Measurements from ENCODE around the gene ST6GAL1.
"Not testable (repeated sequence)": the region's sequence is repeated elsewhere in the genome, so short reads cannot be mapped to it uniquely, and the experiment has no call there.

ST6GAL1 gene

DNA sequence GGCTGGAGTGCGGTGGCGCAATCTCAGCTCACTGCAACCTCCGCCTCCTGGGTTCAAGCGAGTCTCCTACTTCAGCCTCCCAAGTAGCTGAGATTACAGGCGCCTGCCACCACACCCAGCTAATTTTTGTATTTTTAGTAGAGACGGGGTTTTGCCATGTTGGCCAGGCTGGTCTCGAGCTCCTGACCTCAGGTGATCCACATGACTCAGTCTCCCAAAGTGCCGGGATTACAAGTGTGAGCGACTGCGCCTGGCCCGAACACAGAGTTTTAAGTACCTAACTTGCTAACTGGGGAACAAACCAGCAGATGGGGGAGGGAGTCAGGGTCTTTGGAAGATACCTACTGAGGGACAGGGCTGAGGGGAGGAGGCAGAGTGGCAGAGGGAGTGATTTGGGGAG is 36.9 kb downstream of the ST6GAL1 start:
- DNase-seq (ENCODE audit: low read depth in 1 of 2, low spot score in 1 of 2) = not testable (repeated sequence)

DNA sequence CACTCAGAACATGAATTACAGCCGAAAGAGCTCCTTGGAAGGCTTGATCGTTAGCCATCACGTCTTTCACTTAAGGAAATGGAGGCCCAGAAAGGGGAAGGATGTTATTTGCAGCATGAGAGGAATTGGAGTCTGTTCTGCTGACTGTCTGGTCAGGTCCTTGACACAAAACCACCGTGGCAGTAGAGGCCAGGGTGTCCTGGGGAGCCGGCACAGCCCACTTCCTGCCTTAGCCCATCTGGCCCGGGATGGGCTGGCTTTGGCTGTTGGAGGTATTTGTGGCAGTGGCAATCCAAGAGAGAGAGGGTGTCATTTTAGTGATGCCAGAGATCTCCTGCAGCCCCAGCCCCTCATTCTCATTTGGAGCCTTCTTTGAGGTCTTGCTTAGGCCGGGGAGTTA is 37.4 kb downstream of the ST6GAL1 start:
- no peak for DNase-seq (ENCODE audit: low read depth in 1 of 2, low spot score in 1 of 2)

DNA sequence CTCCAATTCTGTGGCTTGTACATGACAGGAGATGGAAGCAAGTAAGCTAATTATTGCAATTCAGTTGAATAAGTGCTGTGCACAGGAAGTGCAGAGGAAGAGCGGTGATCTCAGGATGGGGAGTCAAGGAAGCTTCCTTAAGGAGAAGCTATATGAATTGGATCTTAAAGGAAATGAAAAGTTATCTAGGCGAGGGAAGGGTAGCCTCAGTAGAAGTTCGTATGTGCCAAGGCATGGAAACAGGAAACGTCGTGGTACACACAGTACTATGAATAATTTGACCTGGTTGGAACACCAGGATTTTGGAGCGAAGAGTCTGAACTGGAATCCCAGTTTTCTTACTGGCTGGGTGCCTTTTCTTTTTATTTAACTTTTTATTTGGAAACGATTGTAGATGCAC is 39.3 kb downstream of the ST6GAL1 start:
- DNase-seq (ENCODE audit: low read depth in 1 of 2, low spot score in 1 of 2) = no peak

DNA sequence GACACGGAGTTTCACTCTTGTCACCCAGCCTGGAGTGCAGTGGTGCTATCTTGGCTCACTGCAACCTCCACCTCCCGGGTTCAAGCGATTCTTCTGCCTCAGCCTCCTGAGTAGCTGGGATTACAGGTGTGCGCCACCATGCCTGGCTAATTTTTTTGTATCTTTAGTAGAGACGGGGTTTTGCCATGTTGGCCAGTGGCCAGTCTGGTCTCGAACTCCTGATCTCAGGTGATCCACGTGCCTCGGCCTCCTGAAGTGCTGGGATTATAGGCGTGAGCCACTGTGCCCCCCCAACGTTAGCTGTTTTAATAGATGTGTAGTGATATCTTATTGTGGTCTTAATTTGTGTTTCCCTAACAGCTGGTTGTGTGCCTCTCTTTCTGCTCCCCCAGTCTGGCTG is 40.8 kb downstream of the ST6GAL1 start:
- DNase-seq (ENCODE audit: low read depth in 1 of 2, low spot score in 1 of 2) = not testable (repeated sequence)

DNA sequence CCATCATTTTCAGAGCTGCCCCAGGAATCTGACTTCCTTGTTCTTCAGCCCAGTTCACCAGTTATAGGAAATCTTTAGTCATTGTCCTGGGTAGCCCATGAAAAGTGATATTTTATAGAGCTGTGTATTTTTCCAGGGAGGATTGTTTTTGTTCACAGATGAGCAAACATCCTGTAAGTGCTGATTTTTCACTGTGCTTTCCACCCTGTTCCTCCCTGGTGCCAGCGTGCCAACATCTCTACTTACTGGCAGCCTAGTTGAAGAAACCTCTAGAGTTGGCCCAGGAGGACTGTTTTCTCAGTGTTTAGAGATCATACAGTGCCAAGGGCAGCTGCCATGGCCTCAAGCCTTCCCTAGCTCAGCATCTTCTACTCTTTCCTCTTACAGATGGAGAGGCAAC is 41.3 kb downstream of the ST6GAL1 start:
- DNase-seq (ENCODE audit: low read depth in 1 of 2, low spot score in 1 of 2) = no peak

DNA sequence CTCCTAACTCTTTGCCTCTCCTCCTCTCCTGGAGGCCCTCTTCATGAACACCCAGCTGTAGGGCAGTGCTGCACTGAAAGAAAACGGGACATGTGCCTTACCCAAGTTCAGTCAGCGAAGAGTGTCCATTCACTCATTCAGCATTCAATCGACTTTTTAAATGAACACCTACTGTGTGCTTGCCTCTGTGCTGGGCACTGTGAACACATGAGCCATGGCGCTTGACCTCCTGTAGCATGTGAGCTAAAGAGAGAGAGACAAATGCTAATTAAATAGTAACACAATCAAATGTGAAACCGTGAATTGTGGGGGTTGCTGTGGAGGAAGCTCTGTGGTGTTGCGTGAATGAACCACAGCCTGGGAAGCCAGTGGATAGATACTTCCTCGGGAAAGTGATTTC is 43.4 kb downstream of the ST6GAL1 start:
- no peak for DNase-seq (ENCODE audit: low read depth in 1 of 2, low spot score in 1 of 2)

DNA sequence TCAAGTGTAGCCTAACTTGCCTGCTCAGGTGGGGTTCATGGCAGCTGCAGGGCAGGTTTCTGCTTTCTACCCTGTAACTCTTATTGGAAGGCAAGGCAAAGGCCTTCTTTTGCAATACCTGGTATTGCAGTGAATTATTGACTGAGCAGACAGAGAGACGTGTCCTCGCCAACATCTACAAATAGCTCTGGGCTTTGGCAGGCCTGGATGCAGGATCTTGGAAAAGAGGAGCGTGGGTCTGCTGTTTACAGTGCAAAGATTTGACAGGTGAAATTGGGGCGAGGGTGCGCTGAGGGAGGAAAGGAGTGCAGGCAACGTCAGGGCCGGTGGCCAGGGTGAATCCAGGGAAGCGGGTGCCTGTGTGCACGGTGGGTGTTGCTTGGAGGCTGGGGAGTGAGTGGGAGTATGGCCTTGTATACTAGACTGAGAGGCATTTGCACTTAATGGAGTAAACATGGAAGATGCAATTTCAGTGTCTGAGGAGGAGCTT is 44.5 kb downstream of the ST6GAL1 start:
- DNase-seq (ENCODE audit: low read depth in 1 of 2, low spot score in 1 of 2) = no peak

DNA sequence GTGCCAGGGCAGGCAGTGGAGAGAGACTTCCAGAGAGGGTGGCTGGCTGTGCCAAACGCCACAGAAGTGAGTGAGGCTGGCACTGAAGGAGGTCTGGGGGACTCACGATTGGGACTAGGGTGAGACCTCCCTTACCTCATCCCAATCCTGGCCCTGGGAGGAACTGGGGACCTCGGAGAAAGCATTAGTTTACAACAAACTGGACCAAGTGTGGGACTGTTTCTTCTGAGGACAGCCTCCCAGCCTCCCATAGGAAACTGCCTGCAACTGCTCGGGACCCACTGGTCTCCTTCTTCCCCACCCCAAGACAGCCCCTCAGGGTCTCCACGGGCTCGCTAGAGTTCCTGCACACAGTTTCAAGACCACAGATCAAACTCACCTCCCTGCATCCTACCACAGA is 45.4 kb downstream of the ST6GAL1 start:
- DNase-seq (ENCODE audit: low read depth in 1 of 2, low spot score in 1 of 2) = no peak

DNA sequence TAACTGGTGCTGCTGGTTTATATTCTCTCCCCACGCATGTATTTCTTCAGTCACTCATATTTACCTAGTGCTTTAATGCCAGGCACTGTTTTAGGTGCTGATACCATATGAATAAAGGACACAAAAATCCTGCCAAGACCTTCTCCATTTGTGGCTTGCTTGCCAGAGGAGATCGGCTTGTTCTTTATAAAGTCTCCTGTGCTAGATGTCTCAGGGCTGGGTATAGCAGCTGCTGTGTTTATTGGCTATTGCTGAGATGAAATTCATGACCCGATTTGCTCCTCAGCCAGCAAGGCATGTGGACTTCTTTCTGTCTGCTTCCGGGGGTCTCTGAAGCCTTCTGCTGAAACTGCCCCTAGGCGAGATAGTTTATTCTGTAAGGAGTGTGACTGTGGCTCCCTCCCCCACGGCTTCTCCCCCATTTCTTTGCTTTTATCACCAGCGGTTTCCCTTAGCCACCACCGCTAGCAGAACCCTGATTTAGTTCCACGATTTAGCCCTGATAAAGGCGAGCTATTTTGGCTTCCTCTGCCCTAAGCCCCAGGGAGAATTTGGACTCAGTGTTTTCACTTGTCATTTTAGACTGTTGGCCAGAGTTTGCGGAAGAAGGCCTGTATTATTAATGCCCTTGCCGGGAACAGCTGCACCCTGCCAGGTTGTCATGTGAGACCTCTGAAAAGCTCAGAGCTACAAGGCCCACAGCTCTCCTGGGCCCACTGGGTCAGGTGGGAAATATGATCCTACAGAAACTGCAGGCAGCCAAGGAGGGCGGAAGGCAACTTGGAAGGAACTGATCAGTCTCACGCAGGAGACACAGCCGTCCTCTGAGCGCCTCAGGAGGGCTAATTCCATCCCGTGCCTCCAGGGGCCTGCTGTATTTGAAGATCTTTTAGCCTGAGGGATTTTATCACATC is 46.8 kb downstream of the ST6GAL1 start:
- DNase-seq (ENCODE audit: low read depth in 1 of 2, low spot score in 1 of 2) = no peak

DNA sequence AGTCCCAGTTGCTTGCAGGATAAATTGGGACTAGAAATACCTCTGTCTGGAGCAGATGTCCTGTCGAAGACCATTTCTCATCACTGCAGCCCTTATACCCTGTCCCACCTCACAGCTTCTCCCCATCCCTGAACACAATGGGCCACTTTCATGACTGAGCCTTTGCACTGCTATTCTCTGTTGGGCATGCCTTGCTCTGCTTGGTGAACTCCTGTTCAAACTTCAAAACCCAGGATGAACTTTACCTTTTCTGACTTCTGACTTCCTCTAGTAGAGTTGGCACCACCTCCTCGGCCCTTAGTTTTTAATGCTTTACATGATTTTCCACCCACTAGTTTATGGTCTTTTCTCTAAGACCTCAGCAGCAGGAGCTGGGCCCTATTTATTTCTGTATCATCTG is 48.4 kb downstream of the ST6GAL1 start:
- DNase-seq (ENCODE audit: low read depth in 1 of 2, low spot score in 1 of 2) = no peak

DNA sequence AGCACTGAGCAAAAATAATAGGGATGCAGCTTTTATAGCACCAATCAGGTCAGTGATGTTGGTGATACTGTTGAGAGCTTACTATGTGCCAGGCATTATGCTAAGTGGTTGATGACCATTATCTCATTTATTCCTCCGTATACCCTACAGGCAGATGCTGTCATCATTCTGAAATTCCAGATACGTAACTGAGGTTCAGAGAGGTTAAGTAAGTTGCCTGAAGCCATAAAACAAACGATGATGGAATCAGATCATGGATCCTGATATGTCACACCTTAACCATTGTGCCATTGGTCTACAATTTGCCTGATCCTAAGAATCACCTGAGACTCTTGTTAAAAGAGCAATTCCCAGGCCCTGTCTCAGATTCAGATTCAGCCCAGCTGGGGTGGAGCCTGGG is 49.5 kb downstream of the ST6GAL1 start:
- no peak for DNase-seq (ENCODE audit: low read depth in 1 of 2, low spot score in 1 of 2)

DNA sequence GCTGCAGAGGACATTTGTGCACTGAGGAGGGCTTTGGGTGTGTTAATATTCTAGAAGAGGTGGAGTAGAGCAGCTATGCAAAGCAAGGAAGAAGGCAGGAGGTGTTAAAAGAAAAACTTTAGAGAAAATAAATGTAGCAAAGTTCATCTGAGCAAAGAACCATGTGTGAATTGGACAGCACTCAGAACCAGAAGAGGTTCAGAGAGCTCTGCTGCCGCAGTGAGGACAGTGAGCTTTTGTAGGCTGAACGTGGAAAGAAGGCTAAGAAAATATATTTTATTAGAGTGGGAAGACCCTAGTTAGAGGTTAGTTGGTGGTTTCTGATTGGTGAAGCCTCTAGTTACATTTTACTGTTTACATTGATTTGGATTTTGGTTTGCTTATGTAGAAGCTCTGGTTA is 50.7 kb downstream of the ST6GAL1 start:
- DNase-seq (ENCODE audit: low read depth in 1 of 2, low spot score in 1 of 2) = no peak

DNA sequence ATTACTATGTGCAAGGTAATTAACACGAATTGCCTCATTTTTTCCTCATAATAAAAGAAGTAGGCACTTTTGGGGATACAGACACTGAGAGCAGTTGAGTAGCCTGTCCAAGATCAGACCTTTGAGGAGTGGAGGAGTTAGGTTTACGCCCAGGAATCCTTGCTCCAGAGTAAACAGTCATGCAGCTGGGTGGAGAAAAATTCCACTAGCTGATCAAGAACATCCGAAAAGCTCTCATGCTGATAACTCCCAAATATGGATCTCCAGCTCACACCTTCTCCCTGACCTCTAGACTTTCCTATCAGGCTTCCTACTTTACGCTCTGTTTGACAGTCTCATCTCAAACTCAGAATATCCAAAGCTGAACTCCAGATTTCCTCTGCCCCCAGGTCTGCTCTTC is 53.3 kb downstream of the ST6GAL1 start:
- no peak for DNase-seq (ENCODE audit: low read depth in 1 of 2, low spot score in 1 of 2)

DNA sequence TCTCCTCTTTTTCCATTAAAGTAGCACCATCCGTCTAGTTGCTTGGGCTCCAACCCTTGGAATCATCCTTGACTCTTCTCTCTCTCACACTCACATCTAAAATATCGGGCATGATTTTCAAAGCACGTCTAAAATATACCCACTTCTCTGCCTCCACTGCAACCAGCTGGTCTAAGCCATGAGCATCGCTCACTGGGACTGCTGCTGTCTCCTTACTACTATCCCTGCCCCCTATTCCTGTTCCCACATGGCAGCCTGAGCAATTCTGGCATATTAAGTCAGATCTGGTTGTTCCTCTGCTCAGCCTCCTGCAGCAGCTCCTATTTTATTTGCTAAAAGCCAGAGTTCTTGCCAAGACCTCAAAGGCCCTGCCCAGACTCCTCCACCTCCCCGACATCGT is 53.7 kb downstream of the ST6GAL1 start:
- DNase-seq (ENCODE audit: low read depth in 1 of 2, low spot score in 1 of 2) = no peak

DNA sequence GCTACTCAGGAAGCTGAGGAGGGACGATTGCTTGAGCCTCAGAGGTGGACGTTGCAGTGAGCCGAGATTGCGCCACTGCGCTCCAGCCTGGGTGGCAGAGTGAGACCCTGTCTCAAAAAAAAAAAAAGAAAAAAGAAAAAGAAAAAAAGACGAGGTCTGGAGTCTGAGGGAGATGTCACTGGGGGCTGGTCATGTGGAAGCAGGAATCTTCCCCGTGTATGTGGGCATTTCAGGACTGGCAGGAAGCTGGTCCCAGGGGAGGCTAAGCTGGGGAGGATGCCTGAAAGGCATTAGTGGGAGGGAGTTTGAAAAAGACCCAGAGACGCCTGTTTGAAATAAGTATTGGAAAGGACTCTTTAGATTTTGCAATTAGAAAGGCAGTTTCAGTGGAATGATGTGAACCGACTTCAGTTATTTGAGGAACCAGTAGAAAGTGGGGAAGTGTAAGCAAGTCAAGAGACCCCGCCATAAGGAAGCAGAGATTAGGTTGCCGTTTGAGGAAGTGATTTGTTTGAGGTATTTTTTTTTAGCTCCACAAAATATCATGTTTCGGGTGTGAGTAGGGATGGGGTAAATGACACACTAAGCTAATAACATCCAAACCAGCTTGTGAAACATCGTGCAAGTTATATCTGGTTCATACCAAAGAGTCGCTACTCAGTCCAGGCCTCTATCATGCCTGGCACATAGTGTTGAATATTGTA is 55.5 kb downstream of the ST6GAL1 start:
- DNase-seq (ENCODE audit: low read depth in 1 of 2, low spot score in 1 of 2) = no peak

DNA sequence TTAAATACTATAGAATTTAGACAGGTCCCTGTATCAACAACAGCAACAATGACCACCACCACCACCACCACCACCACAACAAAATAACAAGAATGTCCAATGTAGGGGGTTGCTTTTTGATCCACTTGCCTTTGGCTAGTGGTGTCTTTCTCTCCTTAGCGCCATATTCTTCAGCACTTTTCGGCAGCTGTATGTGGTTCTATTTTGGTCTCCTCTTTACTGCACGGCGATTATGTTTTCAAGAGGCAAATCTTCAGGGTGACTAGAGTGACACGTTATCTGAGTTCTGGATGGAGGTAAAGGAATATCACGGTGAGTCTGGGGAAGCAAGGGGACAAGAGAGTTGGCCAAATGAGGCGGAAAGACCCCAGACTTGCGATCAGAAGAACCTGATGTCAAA is 56.1 kb downstream of the ST6GAL1 start:
- no peak for DNase-seq (ENCODE audit: low read depth in 1 of 2, low spot score in 1 of 2)

DNA sequence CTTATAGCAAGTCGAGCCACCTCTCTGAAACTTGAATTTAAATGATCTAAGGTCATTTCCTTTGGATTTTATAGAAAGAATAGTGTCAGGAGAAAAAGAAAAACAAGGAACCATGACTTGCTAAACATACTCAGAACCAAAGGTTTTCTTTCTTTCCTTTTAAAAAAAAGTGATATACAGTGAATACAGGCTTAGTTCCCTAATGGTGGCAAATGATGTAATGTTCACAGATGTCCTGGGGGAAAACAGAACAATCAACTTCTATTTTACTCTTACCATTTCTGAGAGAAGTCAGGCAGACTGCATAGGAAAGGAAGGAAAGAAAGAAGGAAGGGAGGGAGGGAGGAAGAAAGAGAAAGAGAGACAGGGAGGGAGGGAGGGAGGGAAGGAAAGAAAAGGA is 56.5 kb downstream of the ST6GAL1 start:
- no peak for DNase-seq (ENCODE audit: low read depth in 1 of 2, low spot score in 1 of 2)

DNA sequence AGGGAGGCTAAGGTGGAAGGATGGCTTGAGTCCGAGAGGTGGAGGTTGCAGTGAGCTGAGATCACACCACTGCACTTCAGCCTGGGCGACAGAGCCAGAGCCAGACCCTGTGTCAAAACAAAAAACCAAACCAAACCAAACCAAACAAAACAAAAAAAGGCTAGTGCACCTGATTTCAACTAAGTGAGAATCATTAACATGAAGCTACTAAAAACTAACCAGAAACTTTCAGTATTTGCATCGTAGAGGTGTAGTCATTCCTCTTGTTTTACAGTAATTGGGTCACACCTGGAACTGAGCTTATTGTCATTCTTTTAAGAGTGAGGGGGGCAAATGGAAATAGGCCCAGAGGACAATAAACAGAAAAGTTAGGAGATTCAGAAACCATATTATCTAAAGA is 58.5 kb downstream of the ST6GAL1 start:
- no peak for DNase-seq (ENCODE audit: low read depth in 1 of 2, low spot score in 1 of 2)

DNA sequence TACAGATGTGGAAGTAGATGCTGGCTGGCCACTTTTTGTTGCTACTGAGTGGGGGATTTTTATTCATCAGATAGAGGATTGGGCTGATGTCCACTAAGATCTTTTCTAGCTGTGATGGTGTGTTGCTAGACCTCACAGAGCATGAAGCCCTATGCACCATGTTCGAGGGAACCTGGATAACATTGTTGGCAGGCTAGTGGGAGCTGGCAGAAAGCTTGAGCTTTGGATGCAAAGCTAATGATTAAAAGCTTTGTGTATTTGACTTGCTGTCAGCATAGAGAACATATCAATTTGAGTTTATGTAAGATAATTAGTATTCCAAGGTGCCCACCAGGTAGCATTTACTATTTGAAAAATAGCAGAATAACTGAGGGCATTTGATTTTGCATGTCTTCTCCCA is 59.1 kb downstream of the ST6GAL1 start:
- DNase-seq (ENCODE audit: low read depth in 1 of 2, low spot score in 1 of 2) = no peak

DNA sequence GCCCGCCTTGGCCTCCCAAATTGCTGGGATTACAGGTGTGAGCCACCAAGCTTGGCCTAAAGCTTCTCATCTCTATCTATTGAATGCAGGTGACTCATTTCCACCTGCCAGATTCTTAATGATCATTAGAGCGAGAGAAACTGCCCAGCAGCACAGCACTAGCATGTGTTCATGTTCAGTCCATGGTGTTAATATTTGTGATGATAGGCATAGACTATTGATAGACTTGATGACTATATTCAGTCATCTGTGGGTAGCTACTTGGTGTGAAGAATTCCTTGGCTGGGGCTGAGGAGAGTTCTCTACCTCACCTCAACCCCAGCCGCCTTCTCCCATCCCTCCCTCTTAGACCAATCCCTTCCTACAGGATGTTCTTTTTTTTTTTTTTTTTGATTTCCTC is 60.0 kb downstream of the ST6GAL1 start:
- DNase-seq (ENCODE audit: low read depth in 1 of 2, low spot score in 1 of 2) = no peak

DNA sequence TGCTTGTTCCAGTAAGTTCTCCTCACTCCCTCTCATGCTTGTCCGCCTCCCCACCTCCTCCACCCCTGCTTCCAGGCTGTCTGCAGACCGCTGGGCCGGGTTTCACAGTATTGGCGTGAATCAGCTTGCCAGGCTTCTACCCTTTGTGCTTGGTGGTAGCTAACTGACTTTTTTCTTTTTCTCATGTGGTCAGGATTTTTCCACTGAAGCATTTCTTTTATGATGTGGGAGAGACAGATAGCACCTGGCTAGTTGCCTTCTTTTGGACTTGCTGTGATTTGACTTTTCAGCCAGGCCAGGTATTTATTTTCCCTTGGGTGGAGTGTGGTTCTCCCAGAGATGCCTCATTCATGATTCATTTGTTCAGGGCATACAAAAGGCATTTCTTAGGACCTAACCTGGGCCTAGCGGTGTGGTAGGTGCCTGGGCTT is 60.6 kb downstream of the ST6GAL1 start:
- DNase-seq (ENCODE audit: low read depth in 1 of 2, low spot score in 1 of 2) = no peak

DNA sequence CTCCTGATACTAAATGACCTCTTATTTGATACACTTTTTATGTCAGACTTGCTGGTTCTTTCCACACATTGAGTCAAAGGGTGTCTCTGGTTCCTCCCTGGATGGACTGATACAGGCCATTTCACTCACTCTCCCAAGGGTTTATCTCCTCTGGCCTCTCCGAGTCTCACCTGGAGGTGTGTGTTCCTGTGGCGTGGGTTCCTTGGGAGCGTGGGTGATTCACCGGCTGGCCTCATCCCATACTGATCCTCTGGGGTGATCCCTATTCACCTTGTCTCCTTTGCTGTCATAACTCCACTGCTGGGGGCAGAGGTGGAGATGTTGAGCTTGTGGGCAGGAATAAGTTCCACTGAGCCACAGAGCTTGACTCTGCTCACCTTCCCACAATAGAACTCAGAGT is 61.1 kb downstream of the ST6GAL1 start:
- no peak for DNase-seq (ENCODE audit: low read depth in 1 of 2, low spot score in 1 of 2)

Data from activated T-helper 1 cell treated with anti-CD3 and anti-CD28 coated beads, Interleukin-2, amount 50 U/mL, for 16 hours (primary cell).